IgD-negative memory B cell (primary cell): Measurements from ENCODE around the gene AMBN. TPM values are rescaled to one million over a fixed set of nuclear protein-coding genes. Genes with fewer than 3 reads are reported as not detected.

Experiments used
- H3K27ac Mint-ChIP-seq, 3 donors: one replicate each; pipeline ENCODE4 v1.8.0; 2020 to 2022; ENCODE audit warnings: mild to moderate bottlenecking in 3 of 3, mixed read lengths in 3 of 3, moderate library complexity in 1 of 3
- H3K27me3 Mint-ChIP-seq: one replicate; pipeline ENCODE4 v1.8.0; 2021; ENCODE audit warnings: mixed read lengths
- H3K36me3 Mint-ChIP-seq: one replicate; pipeline ENCODE4 v1.8.0; 2020; ENCODE audit warnings: mild to moderate bottlenecking, mixed read lengths
- H3K4me1 Mint-ChIP-seq, 3 donors: one replicate each; pipeline ENCODE4 v1.8.0; 2020 to 2022; ENCODE audit warnings: mixed read lengths in 3 of 3, mild to moderate bottlenecking in 1 of 3
- H3K4me3 Mint-ChIP-seq, 4 donors: one replicate each; pipeline ENCODE4 v1.8.0; 2020 to 2022; ENCODE audit warnings: mild to moderate bottlenecking in 4 of 4, mixed read lengths in 4 of 4, moderate library complexity in 3 of 4
- H3K9me3 Mint-ChIP-seq, 3 donors: one replicate each; pipeline ENCODE4 v1.8.0; 2020 to 2021; ENCODE audit warnings: mixed read lengths in 3 of 3, mild to moderate bottlenecking in 1 of 3
- polyA plus RNA-seq: library from polyadenylated mRNA; unstranded; fragments of 300-500 nt; fragmentation: Illumina TruSeq; gene quantifications from one replicate; pipeline ENCODE4 v1.2.3, GENCODE V29; 2021

Gene AMBN
- polyA plus RNA-seq, 1 donor from 2014 or later: not detected

GRCh38 chr4:70594196-70594595, 2.1 kb downstream of the AMBN start:
- Mint-ChIP-seq H3K27ac (no peak overlapping the region), H3K4me3 (no peak overlapping the region), H3K27me3 (no peaks in the 10 kb centered on the region), H3K9me3 (no peaks in the 10 kb centered on the region), H3K4me1 (peaks cover 4 to 7% (median 7%) of the 10 kb centered on the region in 3 donors), H3K36me3 (no peaks in the 10 kb centered on the region)

GRCh38 chr4:70600305-70600704, 8.2 kb downstream of the AMBN start:
- H3K4me3 Mint-ChIP-seq: no peak overlapping the region
- no peaks in the 10 kb centered on the region for H3K27me3 Mint-ChIP-seq
- H3K36me3 Mint-ChIP-seq: no peaks in the 10 kb centered on the region
- H3K9me3 Mint-ChIP-seq: no peaks in the 10 kb centered on the region
- H3K4me1 Mint-ChIP-seq: peaks cover 0 to 3% (median 1%) of the 10 kb centered on the region in 3 donors
- H3K27ac Mint-ChIP-seq: no peak overlapping the region

- H3K4me3 Mint-ChIP-seq: no peak overlapping the region
- peaks cover 0 to 3% (median 1%) of the 10 kb centered on the region in 3 donors for H3K4me1 Mint-ChIP-seq
- no peaks in the 10 kb centered on the region for H3K27me3 Mint-ChIP-seq
- H3K9me3 Mint-ChIP-seq: no peaks in the 10 kb centered on the region
- H3K27ac Mint-ChIP-seq: no peak overlapping the region
- no peaks in the 10 kb centered on the region for H3K36me3 Mint-ChIP-seq
These were observed 8.9 kb downstream of the AMBN start for GRCh38 chr4:70600977-70601376.

DNA sequence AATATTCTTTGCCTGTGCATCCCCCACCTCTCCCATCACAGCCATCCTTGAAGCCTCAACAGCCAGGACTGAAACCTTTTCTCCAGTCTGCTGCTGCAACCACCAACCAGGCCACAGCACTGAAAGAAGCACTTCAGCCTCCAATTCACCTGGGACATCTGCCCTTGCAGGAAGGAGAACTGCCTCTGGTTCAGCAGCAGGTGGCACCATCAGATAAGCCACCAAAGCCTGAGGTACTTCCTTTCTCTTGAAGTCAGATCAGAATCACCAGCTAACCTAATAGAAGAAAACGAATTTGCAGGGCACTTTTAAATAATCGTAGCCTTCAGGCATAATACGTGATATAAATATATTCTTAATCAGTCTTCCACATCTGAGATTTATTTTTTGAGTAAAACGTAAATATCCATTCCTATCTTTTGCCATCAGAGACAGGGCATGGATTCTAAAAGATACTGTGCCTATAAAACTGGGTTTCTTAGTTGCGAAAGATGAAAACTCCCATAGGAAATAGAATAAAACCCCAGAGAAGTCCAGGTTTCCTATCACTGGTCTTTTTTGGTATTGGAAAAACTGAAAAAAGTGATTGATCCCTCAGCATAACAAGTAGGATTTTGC, 9.5 kb downstream of the AMBN start:
- Mint-ChIP-seq H3K27me3 (no peaks in the 10 kb centered on the region), H3K9me3 (no peaks in the 10 kb centered on the region)

DNA sequence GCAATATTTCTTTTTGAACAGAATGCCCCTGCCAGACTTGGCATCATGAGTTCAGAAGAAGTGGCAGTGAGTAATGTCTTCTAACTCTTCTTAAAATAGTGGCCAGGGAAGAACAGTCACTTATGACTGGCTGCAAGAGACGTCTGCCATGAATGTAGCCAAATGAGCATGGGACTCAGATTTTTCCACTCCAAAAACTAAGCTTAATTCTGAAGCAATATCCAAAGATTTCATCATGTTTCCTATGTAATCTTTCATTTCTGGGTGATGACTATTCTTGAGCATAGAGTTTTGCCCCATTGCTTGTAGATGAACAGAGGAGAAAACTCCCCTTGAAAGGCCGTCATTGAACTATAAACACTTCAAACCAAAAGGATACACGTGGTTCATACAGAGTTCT, 11.8 kb downstream of the AMBN start:
- H3K27ac Mint-ChIP-seq: no peak overlapping the region
- no peaks in the 10 kb centered on the region for H3K36me3 Mint-ChIP-seq
- H3K4me1 Mint-ChIP-seq: peaks cover 0 to 3% (median 1%) of the 10 kb centered on the region in 3 donors
- no peaks in the 10 kb centered on the region for H3K27me3 Mint-ChIP-seq
- H3K4me3 Mint-ChIP-seq: no peak overlapping the region
- no peaks in the 10 kb centered on the region for H3K9me3 Mint-ChIP-seq

More for the DNA sequence above, 9.5 kb downstream of the AMBN start:
- peaks cover 0 to 3% (median 1%) of the 10 kb centered on the region in 3 donors for H3K4me1 Mint-ChIP-seq
- no peaks in the 10 kb centered on the region for H3K36me3 Mint-ChIP-seq
- no peak overlapping the region for H3K27ac Mint-ChIP-seq
- no peak overlapping the region for H3K4me3 Mint-ChIP-seq

DNA sequence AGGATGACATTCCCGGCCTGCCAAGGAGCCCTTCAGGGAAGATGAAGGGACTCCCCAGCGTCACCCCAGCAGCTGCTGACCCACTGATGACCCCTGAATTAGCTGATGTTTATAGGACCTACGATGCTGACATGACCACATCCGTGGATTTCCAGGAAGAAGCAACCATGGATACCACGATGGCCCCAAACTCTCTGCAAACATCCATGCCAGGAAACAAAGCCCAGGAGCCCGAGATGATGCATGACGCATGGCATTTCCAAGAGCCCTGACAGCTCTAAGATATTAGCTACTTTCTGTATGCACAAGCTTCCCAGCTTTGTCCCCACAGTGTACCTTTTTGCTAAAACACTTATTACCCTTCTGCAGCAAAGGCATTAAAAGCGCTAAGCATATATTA, 14.4 kb downstream of the AMBN start:
- no peaks in the 10 kb centered on the region for H3K9me3 Mint-ChIP-seq
- peaks cover 0 to under 1% (median under 1%) of the 10 kb centered on the region in 3 donors for H3K4me1 Mint-ChIP-seq
- no peaks in the 10 kb centered on the region for H3K36me3 Mint-ChIP-seq
- no peak overlapping the region for H3K27ac Mint-ChIP-seq
- no peaks in the 10 kb centered on the region for H3K27me3 Mint-ChIP-seq
- no peak overlapping the region for H3K4me3 Mint-ChIP-seq

- Mint-ChIP-seq H3K9me3 (no peaks in the 10 kb centered on the region), H3K4me3 (no peak overlapping the region), H3K27me3 (no peaks in the 10 kb centered on the region), H3K27ac (peak overlapping the region in 1 of 3 donors; percentile 0), H3K36me3 (no peaks in the 10 kb centered on the region), H3K4me1 (no peaks in the 10 kb centered on the region)
These were observed 15.3 kb downstream of the AMBN start for GRCh38 chr4:70607334-70607853.

GRCh38 chr4:70608324-70608723, 16.3 kb downstream of the AMBN start:
- Mint-ChIP-seq H3K9me3 (no peaks in the 10 kb centered on the region), H3K4me1 (peaks cover 6 to 7% (median 6%) of the 10 kb centered on the region in 3 donors), H3K36me3 (no peaks in the 10 kb centered on the region), H3K27ac (no peak overlapping the region), H3K4me3 (no peak overlapping the region), H3K27me3 (no peaks in the 10 kb centered on the region)

DNA sequence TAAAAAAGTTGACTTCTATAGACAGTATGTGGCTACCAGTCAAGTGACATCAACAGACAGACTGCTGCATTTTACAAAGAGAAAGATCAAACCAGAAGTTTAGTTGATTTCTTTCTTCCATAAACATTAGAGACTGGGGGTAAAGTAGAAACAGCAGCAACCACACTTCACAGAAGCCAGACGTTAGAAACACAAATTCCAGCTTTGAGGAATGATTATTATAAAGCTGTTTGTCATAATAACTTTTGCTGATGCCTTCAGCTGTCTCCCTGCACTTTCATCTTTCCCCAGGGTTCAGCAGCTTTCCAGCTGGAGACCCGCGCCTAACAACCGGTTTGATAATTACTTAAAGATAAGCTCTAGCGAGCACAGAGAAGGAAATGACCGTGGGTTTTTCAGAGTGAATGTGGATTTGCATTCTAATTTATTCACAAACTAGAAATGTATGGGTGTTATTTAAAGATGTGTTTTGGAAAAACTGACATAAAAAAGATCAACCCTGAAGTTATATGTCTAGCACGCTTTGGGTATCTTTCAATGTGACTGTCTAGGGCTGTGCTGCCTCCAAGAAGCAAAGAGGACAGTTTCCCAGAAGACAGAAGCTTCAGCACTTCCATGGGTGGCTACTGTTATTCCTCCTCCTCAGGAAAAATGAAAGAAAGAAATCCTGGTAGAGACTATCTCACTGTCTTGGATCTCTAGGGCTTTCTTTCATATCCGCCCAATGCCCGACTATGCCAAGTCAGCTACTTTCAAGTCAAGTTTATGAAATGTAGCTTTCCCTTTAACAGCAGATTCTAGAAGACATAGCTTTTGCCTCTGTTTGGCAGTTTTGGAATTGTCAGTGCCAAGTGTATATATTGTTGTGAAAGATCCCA, 21.5 kb downstream of the AMBN start:
- Mint-ChIP-seq H3K9me3 (no peaks in the 10 kb centered on the region), H3K4me1 (peaks cover 19 to 22% (median 21%) of the 10 kb centered on the region in 3 donors), H3K36me3 (no peaks in the 10 kb centered on the region), H3K27me3 (peaks cover 2% of the 10 kb centered on the region), H3K27ac (peak overlapping the region in 1 of 3 donors; percentile 33), H3K4me3 (peak overlapping the region in 2 of 4 donors; percentile 81 to 83)

DNA sequence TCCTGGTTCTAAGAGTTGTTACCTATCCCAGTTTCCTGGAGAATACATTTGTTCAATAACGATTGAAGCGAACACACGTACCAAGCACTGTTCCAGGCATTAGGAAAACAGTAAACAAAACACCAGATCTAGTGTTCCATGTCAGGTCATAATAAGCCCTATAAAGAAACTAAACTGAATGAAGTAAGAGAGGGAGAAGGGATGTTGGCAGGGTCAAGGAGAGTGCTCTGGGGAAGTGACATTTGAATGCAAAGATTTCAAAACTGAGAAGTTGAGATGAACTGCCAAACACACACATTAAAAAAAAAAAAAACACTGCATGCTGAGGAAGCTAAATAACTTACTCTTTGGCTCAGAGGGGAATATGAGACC, 22.1 kb downstream of the AMBN start:
- Mint-ChIP-seq H3K36me3 (no peaks in the 10 kb centered on the region), H3K4me1 (peaks cover 19 to 22% (median 21%) of the 10 kb centered on the region in 3 donors), H3K4me3 (peak overlapping the region in 2 of 4 donors; percentile 81 to 83), H3K27ac (no peak overlapping the region), H3K9me3 (peaks cover 0 to 3% (median 0%) of the 10 kb centered on the region in 3 donors), H3K27me3 (peaks cover 2% of the 10 kb centered on the region)

DNA sequence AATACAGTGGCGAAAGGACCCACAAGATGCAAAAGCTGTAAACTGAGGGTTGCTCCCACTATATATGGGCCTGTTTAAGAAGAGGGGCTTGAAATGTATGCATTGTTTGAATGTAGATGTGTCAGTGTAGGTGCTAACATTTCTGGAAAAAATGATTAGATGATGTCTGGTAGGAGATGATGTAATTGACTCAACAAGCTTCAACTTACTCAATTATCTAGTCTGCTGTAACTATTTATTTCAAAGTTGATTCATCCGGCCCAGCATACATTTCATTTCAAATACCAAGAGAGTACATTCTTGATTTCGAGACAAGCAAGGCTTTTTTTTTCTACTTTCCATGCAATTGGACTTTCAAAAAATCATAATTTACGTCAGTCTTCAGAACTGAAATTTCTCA, 27.2 kb downstream of the AMBN start:
- Mint-ChIP-seq H3K9me3 (peaks cover 0 to 4% (median 3%) of the 10 kb centered on the region in 3 donors), H3K27me3 (no peaks in the 10 kb centered on the region), H3K4me3 (no peak overlapping the region), H3K27ac (no peak overlapping the region), H3K36me3 (no peaks in the 10 kb centered on the region), H3K4me1 (peaks cover 4 to 6% (median 4%) of the 10 kb centered on the region in 3 donors)

DNA sequence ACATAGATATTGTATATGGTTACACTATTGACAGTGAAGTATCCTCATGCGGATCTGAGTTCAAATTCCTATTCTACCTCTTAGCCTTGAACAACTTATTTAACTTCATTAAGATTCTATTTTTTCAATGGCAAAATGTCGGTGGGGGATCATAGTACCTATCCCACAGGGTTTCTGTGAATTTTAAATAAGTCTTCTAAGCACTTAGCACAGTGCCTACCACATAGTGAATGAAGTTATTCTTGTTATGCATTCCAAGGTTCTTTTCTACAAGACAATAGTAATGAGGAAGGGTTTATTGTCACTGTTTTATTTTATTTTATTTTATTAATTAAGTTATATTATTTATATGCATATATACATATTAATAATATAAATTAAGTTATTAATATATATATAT, 27.7 kb downstream of the AMBN start:
- H3K27ac Mint-ChIP-seq: no peak overlapping the region
- H3K27me3 Mint-ChIP-seq: no peaks in the 10 kb centered on the region
- H3K4me3 Mint-ChIP-seq: no peak overlapping the region
- peaks cover 2 to 5% (median 3%) of the 10 kb centered on the region in 3 donors for H3K4me1 Mint-ChIP-seq
- H3K9me3 Mint-ChIP-seq: peaks cover 0 to 4% (median 3%) of the 10 kb centered on the region in 3 donors
- no peaks in the 10 kb centered on the region for H3K36me3 Mint-ChIP-seq

DNA sequence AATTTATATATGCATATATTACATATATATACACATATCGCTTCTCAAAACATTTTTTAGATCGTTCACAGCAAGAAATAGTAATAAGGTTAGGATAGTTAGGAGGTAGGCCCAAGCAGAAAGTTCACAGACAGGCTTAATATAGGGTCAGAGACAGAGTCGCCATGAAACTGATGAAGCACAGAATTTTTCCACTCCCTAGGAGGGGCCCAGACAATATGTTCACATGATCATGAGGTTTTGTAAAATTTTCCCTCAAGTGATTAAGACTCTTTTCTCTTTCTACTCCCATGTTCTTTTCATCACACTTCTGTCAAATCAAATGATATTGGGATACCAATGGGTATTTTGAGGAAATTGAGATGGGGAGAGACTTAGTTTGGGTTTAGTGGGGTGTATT, 31.3 kb downstream of the AMBN start:
- no peak overlapping the region for H3K4me3 Mint-ChIP-seq
- peaks cover 0 to 4% (median 3%) of the 10 kb centered on the region in 3 donors for H3K9me3 Mint-ChIP-seq
- H3K4me1 Mint-ChIP-seq: no peaks in the 10 kb centered on the region
- H3K27ac Mint-ChIP-seq: peak overlapping the region in 1 of 3 donors; percentile 47
- H3K27me3 Mint-ChIP-seq: no peaks in the 10 kb centered on the region
- H3K36me3 Mint-ChIP-seq: peaks cover 1% of the 10 kb centered on the region

GRCh38 chr4:70624226-70624793, 32.3 kb downstream of the AMBN start:
- H3K9me3 Mint-ChIP-seq: peaks cover 0 to 3% (median 0%) of the 10 kb centered on the region in 3 donors
- H3K36me3 Mint-ChIP-seq: peaks cover 1% of the 10 kb centered on the region
- H3K27ac Mint-ChIP-seq: no peak overlapping the region
- no peaks in the 10 kb centered on the region for H3K27me3 Mint-ChIP-seq
- H3K4me1 Mint-ChIP-seq: no peaks in the 10 kb centered on the region
- peak overlapping the region in 1 of 4 donors; percentile 49 for H3K4me3 Mint-ChIP-seq

DNA sequence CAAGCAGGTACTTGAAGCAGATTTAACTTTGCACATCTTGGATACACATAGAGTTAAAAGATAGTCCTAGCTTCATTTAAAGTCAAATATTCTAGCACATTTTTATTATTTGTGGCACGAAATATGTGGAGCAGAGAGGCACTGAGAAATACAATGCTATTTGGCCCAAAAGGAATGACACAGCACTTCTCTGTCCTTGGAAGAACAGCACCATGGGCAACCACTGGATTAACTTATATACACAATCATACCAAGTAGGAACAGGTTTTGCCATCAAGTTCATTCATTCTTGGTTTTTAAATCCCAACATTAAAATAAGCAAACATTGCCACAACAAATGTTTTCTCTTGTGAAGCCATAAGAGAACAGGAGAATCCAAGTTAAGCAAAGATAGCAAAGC, 35.6 kb downstream of the AMBN start:
- peaks cover 0 to 3% (median 0%) of the 10 kb centered on the region in 3 donors for H3K9me3 Mint-ChIP-seq
- no peak overlapping the region for H3K4me3 Mint-ChIP-seq
- peaks cover 0 to 2% (median 0%) of the 10 kb centered on the region in 3 donors for H3K4me1 Mint-ChIP-seq
- H3K36me3 Mint-ChIP-seq: peaks cover 1% of the 10 kb centered on the region
- H3K27ac Mint-ChIP-seq: no peak overlapping the region
- H3K27me3 Mint-ChIP-seq: no peaks in the 10 kb centered on the region
